Left hindlimb (tissue), 1 donor: ENCODE measurements around the gene NSA2.
"Not testable (repeated sequence)": the region's sequence is repeated elsewhere in the genome, so short reads cannot be mapped to it uniquely, and the experiment has no call there.

Source experiments
- DNase-seq: peaks from one replicate; pipeline ENCODE4 v3.0.0-alpha.2; 2018

NSA2 gene

GRCh38 chr5:74766849-74767578 is at the start of gene NSA2, which contains the start of gene GFM2:
Gene NSA2 (plus strand): TSS chr5:74767249. CDS start chr5:74767361, 112 bp downstream.
Gene GFM2 (minus strand): TSS chr5:74767117. CDS start chr5:74763742, 3,375 bp downstream.
- DNase-seq: peak; percentile 95

GRCh38 chr5:74717596-74717995 is 49.5 kb upstream of the NSA2 start:
- DNase-seq: no peak

- no peak for DNase-seq
Measured at GRCh38 chr5:74722271-74722670, 44.8 kb upstream of the NSA2 start.

DNA sequence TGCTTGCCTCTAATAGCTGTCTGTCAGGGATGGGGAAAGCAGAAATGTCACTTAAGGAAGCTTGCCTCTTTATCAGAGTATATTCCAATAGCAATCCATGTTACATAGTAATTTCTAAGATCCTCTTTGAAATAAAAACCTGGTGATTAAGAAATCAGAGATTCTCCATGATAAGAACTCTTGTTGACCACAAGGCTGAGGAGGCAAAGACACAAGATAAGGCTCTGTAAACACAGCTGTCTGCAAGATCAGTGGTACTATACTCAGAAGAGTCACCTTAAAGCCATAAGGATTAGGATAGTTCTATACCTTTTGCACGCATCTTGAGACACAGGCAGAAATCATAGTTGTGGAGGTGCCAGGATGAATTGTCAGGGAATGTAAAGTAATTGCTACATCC is 41.7 kb upstream of the NSA2 start:
- no peak for DNase-seq

DNA sequence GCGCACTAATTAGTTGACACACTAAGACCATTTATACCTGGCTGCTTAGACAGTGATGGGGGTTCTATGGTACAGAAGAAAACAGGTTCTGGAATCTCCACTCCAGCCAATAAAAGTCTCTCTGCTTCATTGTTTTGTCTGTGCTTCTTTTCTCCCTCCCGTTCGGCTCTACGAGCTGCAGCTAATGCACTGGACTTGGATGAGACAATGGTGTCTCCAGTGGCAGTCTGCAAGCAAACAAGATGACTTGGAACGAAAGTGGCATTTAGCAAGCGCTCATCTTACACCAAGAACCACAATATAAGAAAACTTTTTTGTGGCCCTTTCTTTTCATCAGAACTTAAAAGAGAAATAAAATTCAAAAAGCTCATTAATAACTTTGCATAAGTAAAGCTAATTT is 30.3 kb upstream of the NSA2 start:
- no peak for DNase-seq

DNA sequence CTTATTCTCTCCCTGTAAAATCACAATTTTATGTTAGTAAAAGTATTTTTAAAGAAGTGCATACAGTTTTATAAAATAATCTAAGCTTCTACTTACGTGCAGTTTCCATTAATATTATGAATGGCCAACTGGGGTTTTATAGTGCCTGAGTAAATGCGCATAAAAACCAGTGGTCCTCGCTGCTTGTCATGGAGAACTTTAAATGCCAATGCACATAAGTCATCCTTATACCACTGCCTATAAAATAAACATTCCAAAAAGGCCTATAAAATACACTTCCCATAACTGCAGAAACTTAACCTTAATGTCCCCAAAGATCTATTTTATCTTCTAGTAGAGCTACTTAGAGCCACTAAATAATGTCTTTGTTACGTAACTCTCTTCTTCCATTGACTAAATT is 28.6 kb upstream of the NSA2 start:
- DNase-seq: no peak

DNA sequence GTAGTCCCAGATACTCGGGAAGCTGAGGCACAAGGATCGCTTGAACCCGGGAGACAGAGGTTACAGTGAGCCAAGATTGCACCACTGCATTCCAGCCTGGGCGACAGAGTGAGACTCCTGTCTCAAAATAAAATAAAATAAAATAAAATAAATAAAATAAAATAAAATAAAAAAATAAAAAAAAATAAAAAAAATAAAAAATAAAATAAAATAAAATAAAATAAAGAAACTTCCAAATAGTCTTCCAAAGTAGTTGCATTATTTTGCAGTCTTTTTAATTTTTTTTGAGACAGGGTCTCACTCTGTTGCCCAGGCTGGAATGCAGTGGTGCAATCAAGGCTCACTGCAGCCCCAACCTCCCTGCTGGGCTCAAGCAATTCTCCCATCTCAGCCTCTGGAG is 18.3 kb upstream of the NSA2 start:
- not testable (repeated sequence) for DNase-seq

DNA sequence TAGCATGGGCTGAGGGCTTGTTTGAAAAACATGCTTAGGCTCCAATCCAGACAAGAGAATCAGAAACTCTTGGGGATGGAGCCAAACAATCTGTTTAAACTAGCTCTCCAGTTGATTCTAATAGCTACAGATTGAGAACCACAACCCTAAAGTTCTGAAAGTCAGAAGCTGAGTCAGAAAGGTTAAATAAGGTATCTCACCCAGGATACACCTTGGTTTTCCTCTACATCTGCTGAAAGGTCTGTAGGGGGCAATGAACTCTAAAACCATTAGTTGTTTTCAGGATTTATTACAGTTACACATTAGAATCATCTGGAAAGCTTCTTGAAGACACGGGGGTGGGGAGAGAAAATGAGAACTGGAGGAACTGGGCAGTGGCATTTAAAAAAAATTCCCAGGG is 5.8 kb upstream of the NSA2 start:
- DNase-seq: no peak

GRCh38 chr5:74762599-74762998 is 4.5 kb upstream of the NSA2 start:
- DNase-seq: no peak

DNA sequence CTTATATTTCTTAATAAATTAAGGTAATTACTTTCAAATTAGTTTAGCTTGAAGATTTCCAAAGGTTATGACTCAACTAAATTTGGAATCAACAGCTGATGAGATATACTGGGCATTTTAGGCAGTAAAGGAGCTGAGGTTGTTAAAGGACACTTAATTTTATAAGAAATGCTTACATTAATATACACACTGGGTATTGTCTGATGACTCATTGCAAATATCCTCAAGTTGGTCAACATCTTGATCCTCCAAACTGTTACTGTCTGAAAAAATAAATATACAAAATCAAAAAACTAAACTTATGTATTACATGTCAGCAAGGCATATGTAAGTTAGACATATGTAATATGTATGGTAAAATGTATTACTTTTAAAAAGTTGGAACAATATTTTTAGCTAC is 3.5 kb upstream of the NSA2 start:
- DNase-seq: no peak

GRCh38 chr5:74765201-74765600 is 1.8 kb upstream of the NSA2 start:
- DNase-seq: no peak

DNA sequence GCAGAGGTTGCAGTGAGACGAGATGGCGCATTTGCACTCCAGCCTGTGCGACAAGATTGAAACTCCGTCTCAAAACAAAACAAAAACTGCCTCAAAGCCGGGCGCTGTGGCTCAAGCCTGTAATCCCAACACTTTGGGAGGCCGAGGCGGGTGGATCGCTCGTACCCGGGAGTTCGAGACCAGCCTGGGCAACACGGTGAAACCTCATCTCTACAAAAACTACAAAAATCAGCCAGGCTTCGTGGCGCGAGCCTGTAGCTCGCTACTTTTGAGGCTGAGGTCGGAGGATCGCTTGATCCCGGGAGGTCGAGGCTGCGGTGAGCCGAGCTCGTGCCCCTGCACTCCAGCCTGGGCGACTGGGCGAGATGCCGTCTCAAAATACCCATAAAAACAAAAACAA is 1.1 kb upstream of the NSA2 start:
- DNase-seq: no peak

DNA sequence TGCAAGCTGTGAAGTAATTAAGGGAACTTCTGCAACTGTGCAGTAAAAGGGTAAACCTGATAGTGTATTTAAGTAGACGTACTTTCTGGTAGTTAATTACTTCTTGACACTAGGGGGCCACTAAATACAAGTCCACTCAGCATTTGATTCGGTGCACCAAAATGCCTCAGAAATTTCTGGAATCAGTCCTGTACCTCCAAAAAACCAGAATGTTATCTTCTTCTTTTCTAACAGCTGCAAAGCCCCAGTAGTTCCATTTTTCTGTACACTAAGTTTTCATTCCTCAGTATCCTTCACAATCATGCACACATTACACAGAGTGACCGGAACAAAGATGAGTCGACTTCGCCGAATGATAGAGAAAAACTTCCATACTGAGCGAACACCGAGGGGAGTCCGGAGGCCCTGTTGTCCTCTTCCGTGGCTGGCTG is 616 bp upstream of the NSA2 start:
- no peak for DNase-seq

DNA sequence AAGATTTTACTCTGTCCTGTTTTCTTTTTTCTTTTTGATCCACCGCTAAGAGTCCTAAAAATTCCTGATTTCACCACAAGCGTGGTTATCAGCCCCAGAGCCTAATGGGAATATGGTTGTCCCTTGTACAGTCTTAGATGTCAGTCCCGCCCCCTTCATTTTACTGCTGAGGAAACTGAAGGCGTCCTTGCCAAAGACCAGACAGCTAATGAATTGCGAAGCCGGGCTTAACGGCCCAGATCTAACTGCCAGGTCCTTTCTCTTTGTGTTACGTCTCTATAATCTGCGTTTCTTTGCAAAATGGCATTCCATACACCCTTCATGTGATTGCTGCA is 497 bp downstream of the NSA2 start:
- DNase-seq: no peak

GRCh38 chr5:74772359-74772758 is 5.3 kb downstream of the NSA2 start:
- no peak for DNase-seq

- DNase-seq: no peak
Measured at GRCh38 chr5:74778609-74779008, 11.6 kb downstream of the NSA2 start.

DNA sequence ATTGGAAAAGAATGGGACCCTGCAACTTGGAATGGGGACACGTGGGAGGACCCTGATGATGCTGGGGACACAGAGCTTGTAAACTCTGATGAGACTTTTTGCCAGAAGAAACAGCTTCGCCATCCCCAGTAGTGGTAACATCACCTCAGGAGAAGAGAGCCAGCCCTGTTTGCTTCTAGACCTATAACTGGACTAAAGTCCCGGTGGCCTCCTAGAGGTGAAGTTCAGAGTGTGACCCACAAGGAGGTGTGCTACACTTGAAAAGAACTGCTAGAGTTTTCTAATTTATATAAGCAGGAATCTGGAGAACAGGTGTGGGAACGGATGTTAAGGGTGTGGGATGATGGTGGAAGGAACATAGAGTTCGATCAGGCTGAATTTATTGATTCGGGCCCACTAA is 19.8 kb downstream of the NSA2 start:
- no peak for DNase-seq

DNA sequence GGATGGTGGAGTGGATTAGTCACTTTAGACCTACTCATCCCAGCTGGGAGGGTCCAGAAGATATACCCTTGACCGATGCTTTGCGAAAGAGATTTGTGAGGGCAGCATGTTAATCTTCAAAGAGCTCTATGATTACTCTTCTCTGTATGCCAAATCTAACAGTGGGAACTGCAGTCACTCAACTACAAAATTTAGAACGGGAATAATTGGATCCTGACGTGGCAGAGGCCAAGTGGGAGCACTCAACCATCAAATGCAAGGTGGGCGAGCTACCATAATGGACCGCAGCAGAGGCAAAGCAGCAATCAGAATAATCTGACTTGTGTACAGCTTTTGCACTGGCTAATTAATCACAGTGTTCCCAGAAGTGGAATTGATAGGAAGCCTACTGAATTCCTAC is 20.4 kb downstream of the NSA2 start:
- no peak for DNase-seq

- not testable (repeated sequence) for DNase-seq
Measured at GRCh38 chr5:74791669-74792068, 24.6 kb downstream of the NSA2 start.

DNA sequence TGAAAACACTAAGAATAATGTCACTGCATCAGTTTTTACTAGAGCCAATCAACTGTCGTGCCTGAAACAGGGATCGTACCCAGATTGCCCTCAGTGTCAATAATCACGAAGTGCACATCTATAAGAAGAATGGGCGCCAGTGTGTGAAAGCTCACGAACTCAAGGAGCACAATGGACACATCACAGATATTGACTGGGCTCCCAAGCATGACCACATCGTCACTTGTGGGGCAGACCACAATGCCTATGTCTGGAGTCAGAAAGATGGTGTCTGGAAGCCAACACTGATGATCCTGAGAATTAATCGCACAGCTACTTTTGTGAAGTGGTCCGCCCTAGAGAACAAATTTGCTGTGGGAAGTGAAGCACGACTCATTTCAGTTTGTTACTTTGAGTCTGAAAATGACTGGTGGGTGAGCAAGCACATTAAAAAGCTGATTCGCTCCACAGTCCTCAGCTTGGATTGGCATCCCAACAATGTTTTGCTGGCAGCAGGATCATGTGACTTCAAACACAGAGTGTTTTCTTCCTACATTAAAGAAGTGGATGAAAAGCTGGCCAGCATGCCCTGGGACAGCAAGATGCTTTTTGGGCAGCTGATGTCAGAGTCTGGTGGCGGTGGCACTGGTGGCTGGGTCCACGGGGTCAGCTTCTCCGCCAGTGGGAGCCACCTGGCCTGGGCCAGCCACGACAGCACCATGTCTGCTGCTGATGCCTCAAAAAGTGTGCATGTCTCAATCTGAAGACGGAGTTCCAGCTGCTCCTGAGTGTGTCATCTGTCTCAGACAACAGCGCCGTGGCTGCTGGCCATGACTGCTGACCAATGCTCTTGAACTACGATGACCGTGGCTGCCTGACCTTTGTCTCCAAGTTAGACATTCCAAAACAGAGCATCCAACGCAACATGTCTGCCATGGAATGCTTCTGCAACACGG is 32.2 kb downstream of the NSA2 start:
- no peak for DNase-seq

GRCh38 chr5:74801197-74801596 is 34.1 kb downstream of the NSA2 start:
- no peak for DNase-seq

DNA sequence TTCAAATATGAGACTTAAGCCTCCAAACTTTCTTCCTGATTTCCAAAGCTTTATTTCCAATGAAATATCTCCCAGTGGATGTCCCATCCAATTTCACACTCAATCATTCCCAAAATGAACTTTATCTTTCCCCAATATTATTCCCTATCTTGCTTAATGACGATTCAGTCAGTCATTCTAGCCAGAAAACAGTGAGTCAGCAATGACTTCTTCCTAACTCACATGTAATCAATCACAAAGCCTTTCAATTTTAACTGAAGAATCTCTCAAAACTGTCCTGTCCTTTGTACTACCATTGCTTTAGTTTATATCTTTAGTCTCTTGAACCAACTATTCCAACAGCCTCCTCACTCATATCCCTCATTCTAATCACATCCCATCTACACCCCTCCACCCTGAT is 34.9 kb downstream of the NSA2 start:
- no peak for DNase-seq

DNA sequence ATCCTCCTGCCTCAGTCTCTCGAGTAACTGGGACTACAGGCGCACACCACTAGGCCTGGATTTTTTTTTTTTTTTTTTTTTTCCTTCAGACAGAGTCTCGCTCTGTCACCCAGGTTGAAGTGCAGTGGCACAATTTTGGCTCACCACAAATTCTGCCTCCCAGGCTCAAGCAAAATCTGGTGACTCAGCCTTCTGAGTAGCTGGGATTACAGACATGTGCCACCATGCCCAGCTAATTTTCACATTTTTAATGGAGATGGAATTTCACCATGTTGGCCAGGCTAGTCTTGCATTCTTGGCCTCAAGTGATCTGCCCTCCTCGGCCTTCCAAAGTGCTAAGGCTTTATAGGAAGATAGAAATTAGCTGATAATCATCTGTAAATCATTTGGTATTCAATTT is 43.9 kb downstream of the NSA2 start:
- DNase-seq: no peak

GRCh38 chr5:74816875-74817274 is 49.8 kb downstream of the NSA2 start:
- no peak for DNase-seq
